K562 (cell line): Measurements from ENCODE around the gene MAN1A1. TPM values are rescaled to one million over a fixed set of nuclear protein-coding genes. Genes with fewer than 3 reads are reported as not detected.

ENCODE experiments used
- ATAC-seq: fragments of 200-7000 bp; cut with Tn5 transposase; 3 replicates; pipeline ENCODE4 v1.9.1; 2020; ENCODE audit warnings: moderate library complexity
- BruUV-seq: library from RNA; stranded (reverse); fragments of 400-500 nt; replicated peaks from 2 replicates; lab custom pipeline; 2021; lab: Mats Ljungman, UMichigan
- CTCF ChIA-PET: fragments of 300-600 bp; formaldehyde crosslinking; extraction: SDS; loops from one replicate; lab custom pipeline; 2021; ENCODE audit warnings: low intra/inter-chr PET ratio; lab: Yijun Ruan, JAX
- POLR2A ChIA-PET: fragments of 300-600, 350-650 bp; sonication (Branson Sonifier 250); formaldehyde crosslinking; extraction: SDS; loops from one replicate; lab custom pipeline; 2021; ENCODE audit warnings: antibody characterized with exemption, inconsistent platforms; lab: Yijun Ruan, JAX
- DNase-seq, 4 experiments: peaks; one replicate each; pipeline versions ENCODE4 v3.0.0 to v3.0.0-alpha.2; 2011 to 2018; ENCODE audit warnings: low spot score in 3 of 4, mixed read lengths in 3 of 4; ENCODE audit errors: extremely low read depth in 1 of 4
- FAIRE-seq: peaks from 2 replicates; lab custom pipeline; 2011; peaks lifted over from hg19 to GRCh38; lab: Jason Lieb, UNC
- H2AFZ ChIP-seq: 2 replicates; pipeline ENCODE4 v1.6.0; 2011; ENCODE audit warnings: low read depth, low read length, control low read depth, inconsistent platforms
- H3K27ac ChIP-seq: fragments of 200-600 bp; 3 replicates; pipeline ENCODE4 v1.8.0; 2011; ENCODE audit warnings: low read depth, mild to moderate bottlenecking, control low read depth, inconsistent platforms, low read length, moderate library complexity, mixed read lengths; ENCODE audit errors: extremely low read depth
- H3K27me3 ChIP-seq, 2 experiments: fragments of 300-600 bp in 1 of 2; 2 replicates in 1 of 2; 3 replicates in 1 of 2; pipeline versions ENCODE4 v1.6.0 to v1.8.0; 2011; ENCODE audit warnings: inconsistent platforms in 2 of 2, low read length in 2 of 2, mild to moderate bottlenecking in 1 of 2, mixed read lengths in 1 of 2, moderate library complexity in 1 of 2; ENCODE audit not compliant: control insufficient read depth in 2 of 2, insufficient read depth in 2 of 2
- H3K36me3 ChIP-seq: fragments of 300-600 bp; 3 replicates; pipeline ENCODE4 v1.8.0; 2011; ENCODE audit warnings: mild to moderate bottlenecking, low read length, inconsistent platforms; ENCODE audit not compliant: control insufficient read depth, insufficient read depth
- H3K4me1 ChIP-seq, 2 experiments: fragments of 200-600 bp in 1 of 2; replicated peaks in 1 of 2; 2 replicates in 1 of 2; 3 replicates in 1 of 2; pipeline versions ENCODE4 v1.5.1 to v1.8.0; 2011; ENCODE audit warnings: inconsistent platforms in 2 of 2, low read length in 2 of 2, mild to moderate bottlenecking in 1 of 2, mixed read lengths in 1 of 2, moderate library complexity in 1 of 2; ENCODE audit not compliant: control insufficient read depth in 2 of 2, insufficient read depth in 2 of 2
- H3K4me2 ChIP-seq: 2 replicates; pipeline ENCODE4 v1.6.1; 2011; ENCODE audit warnings: low read length, control low read depth, inconsistent platforms, mixed read lengths; ENCODE audit not compliant: insufficient read depth
- H3K4me3 ChIP-seq: fragments of 200-600 bp; sonication (generic), shearing (Covaris generic); 2 replicates; pipeline ENCODE4 v1.5.1; 2016; ENCODE audit warnings: control low read depth, inconsistent platforms
- H3K79me2 ChIP-seq: fragments of 200-600 bp; 3 replicates; pipeline ENCODE4 v1.8.0; 2011; ENCODE audit warnings: low read length, inconsistent platforms; ENCODE audit not compliant: control insufficient read depth, insufficient read depth
- H3K9ac ChIP-seq, 2 experiments: 2 replicates each; pipeline versions ENCODE4 v1.6.0 to v1.6.1; 2011; ENCODE audit warnings: low read depth in 2 of 2, low read length in 2 of 2, control low read depth in 1 of 2, inconsistent platforms in 1 of 2, mild to moderate bottlenecking in 1 of 2, mixed read lengths in 1 of 2; ENCODE audit not compliant: insufficient read depth in 1 of 2
- H3K9me1 ChIP-seq: one replicate; pipeline ENCODE4 v1.6.0; 2011; ENCODE audit warnings: inconsistent platforms, mild to moderate bottlenecking, low read length, moderate library complexity; ENCODE audit not compliant: control insufficient read depth, insufficient read depth
- H3K9me3 ChIP-seq: replicated peaks from 2 replicates; pipeline ENCODE4 v1.5.1; 2011; ENCODE audit warnings: low read depth, low read length, inconsistent platforms; ENCODE audit not compliant: control insufficient read depth, insufficient read depth
- H4K20me1 ChIP-seq: replicated peaks from 2 replicates; pipeline ENCODE4 v1.6.1; 2011; ENCODE audit warnings: low read length, inconsistent platforms, mixed read lengths; ENCODE audit not compliant: control insufficient read depth, insufficient read depth
- DACH1 ChIP-seq: fragments of 450-650 bp; IDR thresholded peaks from 2 replicates; pipeline ENCODE4 v1.6.1; 2018; ENCODE audit not compliant: partially characterized antibody
- FOXA3 ChIP-seq, 2 experiments: fragments of 450-650 bp in 1 of 2; sonication (generic) in 1 of 2; formaldehyde crosslinking; IDR thresholded peaks in 1 of 2; conservative IDR thresholded peaks in 1 of 2; 2 replicates each; pipeline versions ENCODE4 v1.4.0 to v1.8.0; 2020 to 2022; ENCODE audit warnings: mild to moderate bottlenecking in 2 of 2, missing genetic modification reagents in 1 of 2
- ILK ChIP-seq: fragments of 450-650 bp; IDR thresholded peaks from 2 replicates; pipeline ENCODE4 v1.6.1; 2016; ENCODE audit warnings: missing genetic modification characterization, low read depth, mild to moderate bottlenecking, missing compliant biosample characterization, moderate library complexity, borderline replicate concordance
- KDM5B ChIP-seq: fragments of 200-600 bp; sonication (generic); IDR thresholded peaks from 2 replicates; pipeline ENCODE4 v1.6.1; 2012; ENCODE audit warnings: low read depth, mild to moderate bottlenecking, moderate library complexity, low read length, control low read depth, inconsistent platforms; ENCODE audit not compliant: insufficient replicate concordance
- MTA2 ChIP-seq: fragments of 450-650 bp; IDR thresholded peaks from 2 replicates; pipeline ENCODE4 v1.6.1; 2016; ENCODE audit warnings: low read depth
- NFE2L1 ChIP-seq: fragments of 450-650 bp; IDR thresholded peaks from 2 replicates; pipeline ENCODE4 v1.6.1; 2016; ENCODE audit warnings: missing genetic modification characterization, low read depth, mild to moderate bottlenecking, missing compliant biosample characterization, moderate library complexity, borderline replicate concordance
- TGIF2 ChIP-seq: sonication (generic); formaldehyde crosslinking; IDR thresholded peaks from 2 replicates; pipeline ENCODE4 v1.8.1; 2022; ENCODE audit warnings: mild to moderate bottlenecking, missing genetic modification reagents, moderate library complexity
- ZNF212 ChIP-seq: fragments of 450-650 bp; formaldehyde crosslinking; IDR thresholded peaks from 2 replicates; pipeline ENCODE4 v1.4.0; 2020; ENCODE audit warnings: mild to moderate bottlenecking
- WGBS: fragments of 100-300 bp; shearing (Covaris generic); methylation state at CpG from one replicate; pipeline ENCODE4 v1.1.6; 2016; ENCODE audit warnings: low coverage, mixed read lengths; ENCODE audit not compliant: insufficient coverage; ENCODE audit errors: missing lambda C conversion rate; 5-methylcytosine and 5-hydroxymethylcytosine counted together
- in situ Hi-C: fragments of 300-500 bp; cut with MboI; formaldehyde crosslinking; loops from 4 replicates; pipeline ENCODE4 v1.15.0; 2018; ENCODE audit warnings: inconsistent platforms, mixed read lengths
- intact Hi-C: fragments of 100-400 bp; cut with micrococcal nuclease; formaldehyde crosslinking; loops from 2 replicates; pipeline ENCODE4 v1.14.2; 2022
- polyA plus RNA-seq, 8 experiments: library from polyadenylated mRNA; depleted of rRNA in 4 of 8; stranded (reverse) in 5 of 8; unstranded in 3 of 8; fragments of >200 nt; fragmentation: Nextera tagmentation in 2 of 8; fragmentation: Illumina TruSeq in 1 of 8; extraction: Ambion mirVana in 2 of 8; extraction: Trizol in 1 of 8; gene quantifications; 2 replicates each; pipeline versions ENCODE4 v1.2.1 to v1.2.3, GENCODE V29; 2011 to 2014; ENCODE audit warnings: inconsistent platforms in 1 of 8, missing spikeins in 1 of 8
- total RNA-seq, 7 experiments: library from RNA; depleted of rRNA in 6 of 7; stranded (reverse); fragments of >200 nt in 6 of 7; fragmentation: Illumina TruSeq in 2 of 7; extraction: Trizol in 2 of 7; gene quantifications; 2 replicates each; pipeline versions ENCODE4 v1.2.1 to v1.2.3, GENCODE V29; 2011 to 2021; ENCODE audit warnings: low replicate concordance in 1 of 7
- TF ChIP-seq, protein P1 (sequence below): fragments of 250-450 bp; sonication (Bioruptor Pico); IDR thresholded peaks from 2 replicates; pipeline ENCODE4 v1.4.0; 2020; ENCODE audit warnings: mild to moderate bottlenecking, moderate library complexity
- TF ChIP-seq, protein P2 (sequence below): sonication (generic); formaldehyde crosslinking; IDR thresholded peaks from 2 replicates; pipeline ENCODE4 v1.8.0; 2023; ENCODE audit warnings: mild to moderate bottlenecking, missing genetic modification reagents
- TF ChIP-seq, protein P3 (sequence below), 3 experiments: IDR thresholded peaks in 2 of 3; conservative IDR thresholded peaks in 1 of 3; 2 replicates each; pipeline ENCODE4 v1.5.1; 2011 to 2012; ENCODE audit warnings: low read length in 3 of 3, mild to moderate bottlenecking in 3 of 3, control low read depth in 2 of 3, improper control_type of control experiment in 1 of 3, inconsistent platforms in 1 of 3, low read depth in 1 of 3, mixed read lengths in 1 of 3, moderate library complexity in 1 of 3; ENCODE audit not compliant: insufficient read depth in 2 of 3
- TF ChIP-seq, protein P4 (sequence below): fragments of 450-650 bp; IDR thresholded peaks from 2 replicates; pipeline ENCODE4 v1.6.1; 2014; ENCODE audit warnings: low read depth, mild to moderate bottlenecking, moderate library complexity, borderline replicate concordance
- TF ChIP-seq, protein P5 (sequence below), 3 experiments: fragments of 200-800 bp in 1 of 3; sonication (Bioruptor generic) in 1 of 3; sonication (generic) in 1 of 3; formaldehyde crosslinking in 1 of 3; IDR thresholded peaks; 2 replicates each; pipeline versions ENCODE4 v1.6.1 to v1.8.0; 2016 to 2022; ENCODE audit warnings: mild to moderate bottlenecking in 2 of 3, missing compliant biosample characterization in 2 of 3, missing genetic modification characterization in 2 of 3, missing genetic modification reagents in 1 of 3

The MAN1A1 gene
- total and polyA plus RNA-seq, 9 of the 15 experiments (the other 6 are each of a cell fraction or from before 2014, with no cell fraction given) = 24.5 to 78.4 (median 59.7) TPM

DNA sequence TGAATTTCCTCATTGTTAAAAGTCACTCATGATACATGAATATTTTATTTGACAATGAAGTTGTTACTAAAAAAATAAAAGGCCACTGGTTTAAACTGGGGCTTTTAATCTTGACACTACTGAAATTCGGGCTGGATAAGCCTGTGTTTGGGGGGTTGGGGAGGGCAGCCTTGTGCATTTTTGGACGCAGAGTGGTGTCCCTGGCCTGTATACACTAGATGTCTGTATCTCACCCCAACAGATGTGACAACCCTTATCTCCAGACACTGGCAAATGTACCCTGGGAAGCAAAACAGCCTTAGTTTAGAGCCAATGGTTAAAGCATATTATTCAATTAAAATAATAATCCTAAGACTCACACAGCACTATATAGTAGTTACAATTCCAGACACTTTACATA lies 24.8 kb downstream of the MAN1A1 start:
- CTCF ChIA-PET = no interaction called here
- H3K79me2 ChIP-seq = peaks cover 99% of the 10 kb centered on the region
- intact Hi-C loops = loop anchor here (1.0 kb wide), 1 partner anchor 10 kb away; no protein-coding TSS in a partner anchor
- TF ChIP-seq ZNF212 (CRISPR knock-in tag) = no peak
- TF ChIP-seq, protein P1, sequence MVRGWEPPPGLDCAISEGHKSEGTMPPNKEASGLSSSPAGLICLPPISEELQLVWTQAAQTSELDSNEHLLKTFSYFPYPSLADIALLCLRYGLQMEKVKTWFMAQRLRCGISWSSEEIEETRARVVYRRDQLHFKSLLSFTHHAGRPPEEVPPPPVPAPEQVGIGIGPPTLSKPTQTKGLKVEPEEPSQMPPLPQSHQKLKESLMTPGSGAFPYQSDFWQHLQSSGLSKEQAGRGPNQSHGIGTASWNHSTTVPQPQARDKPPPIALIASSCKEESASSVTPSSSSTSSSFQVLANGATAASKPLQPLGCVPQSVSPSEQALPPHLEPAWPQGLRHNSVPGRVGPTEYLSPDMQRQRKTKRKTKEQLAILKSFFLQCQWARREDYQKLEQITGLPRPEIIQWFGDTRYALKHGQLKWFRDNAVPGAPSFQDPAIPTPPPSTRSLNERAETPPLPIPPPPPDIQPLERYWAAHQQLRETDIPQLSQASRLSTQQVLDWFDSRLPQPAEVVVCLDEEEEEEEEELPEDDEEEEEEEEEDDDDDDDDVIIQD (CRISPR knock-in tag) = 0 out of 2 replicates have a peak, but pooled peaks have one; percentile 36
- TF ChIP-seq NFE2L1 (tag) = no peak
- no peak for TF ChIP-seq TGIF2 (CRISPR knock-in tag)
- TF ChIP-seq MTA2 = peak; percentile 94
- TF ChIP-seq, protein P2, sequence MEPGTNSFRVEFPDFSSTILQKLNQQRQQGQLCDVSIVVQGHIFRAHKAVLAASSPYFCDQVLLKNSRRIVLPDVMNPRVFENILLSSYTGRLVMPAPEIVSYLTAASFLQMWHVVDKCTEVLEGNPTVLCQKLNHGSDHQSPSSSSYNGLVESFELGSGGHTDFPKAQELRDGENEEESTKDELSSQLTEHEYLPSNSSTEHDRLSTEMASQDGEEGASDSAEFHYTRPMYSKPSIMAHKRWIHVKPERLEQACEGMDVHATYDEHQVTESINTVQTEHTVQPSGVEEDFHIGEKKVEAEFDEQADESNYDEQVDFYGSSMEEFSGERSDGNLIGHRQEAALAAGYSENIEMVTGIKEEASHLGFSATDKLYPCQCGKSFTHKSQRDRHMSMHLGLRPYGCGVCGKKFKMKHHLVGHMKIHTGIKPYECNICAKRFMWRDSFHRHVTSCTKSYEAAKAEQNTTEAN (CRISPR knock-in tag) = no peak
- TF ChIP-seq, protein P3, sequence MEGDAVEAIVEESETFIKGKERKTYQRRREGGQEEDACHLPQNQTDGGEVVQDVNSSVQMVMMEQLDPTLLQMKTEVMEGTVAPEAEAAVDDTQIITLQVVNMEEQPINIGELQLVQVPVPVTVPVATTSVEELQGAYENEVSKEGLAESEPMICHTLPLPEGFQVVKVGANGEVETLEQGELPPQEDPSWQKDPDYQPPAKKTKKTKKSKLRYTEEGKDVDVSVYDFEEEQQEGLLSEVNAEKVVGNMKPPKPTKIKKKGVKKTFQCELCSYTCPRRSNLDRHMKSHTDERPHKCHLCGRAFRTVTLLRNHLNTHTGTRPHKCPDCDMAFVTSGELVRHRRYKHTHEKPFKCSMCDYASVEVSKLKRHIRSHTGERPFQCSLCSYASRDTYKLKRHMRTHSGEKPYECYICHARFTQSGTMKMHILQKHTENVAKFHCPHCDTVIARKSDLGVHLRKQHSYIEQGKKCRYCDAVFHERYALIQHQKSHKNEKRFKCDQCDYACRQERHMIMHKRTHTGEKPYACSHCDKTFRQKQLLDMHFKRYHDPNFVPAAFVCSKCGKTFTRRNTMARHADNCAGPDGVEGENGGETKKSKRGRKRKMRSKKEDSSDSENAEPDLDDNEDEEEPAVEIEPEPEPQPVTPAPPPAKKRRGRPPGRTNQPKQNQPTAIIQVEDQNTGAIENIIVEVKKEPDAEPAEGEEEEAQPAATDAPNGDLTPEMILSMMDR (IDR thresholded peaks at IDR 0.05 in 2 of 3, conservative IDR thresholded peaks at IDR 0.05 in 1 of 3; ENCODE audit: insufficient read depth in 2 of 3, low read depth in 1 of 3, low read length in 3 of 3) = no peak
- TF ChIP-seq, protein P4, sequence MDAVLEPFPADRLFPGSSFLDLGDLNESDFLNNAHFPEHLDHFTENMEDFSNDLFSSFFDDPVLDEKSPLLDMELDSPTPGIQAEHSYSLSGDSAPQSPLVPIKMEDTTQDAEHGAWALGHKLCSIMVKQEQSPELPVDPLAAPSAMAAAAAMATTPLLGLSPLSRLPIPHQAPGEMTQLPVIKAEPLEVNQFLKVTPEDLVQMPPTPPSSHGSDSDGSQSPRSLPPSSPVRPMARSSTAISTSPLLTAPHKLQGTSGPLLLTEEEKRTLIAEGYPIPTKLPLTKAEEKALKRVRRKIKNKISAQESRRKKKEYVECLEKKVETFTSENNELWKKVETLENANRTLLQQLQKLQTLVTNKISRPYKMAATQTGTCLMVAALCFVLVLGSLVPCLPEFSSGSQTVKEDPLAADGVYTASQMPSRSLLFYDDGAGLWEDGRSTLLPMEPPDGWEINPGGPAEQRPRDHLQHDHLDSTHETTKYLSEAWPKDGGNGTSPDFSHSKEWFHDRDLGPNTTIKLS = no peak
- TF ChIP-seq FOXA3 (CRISPR knock-in tag; conservative IDR thresholded peaks at IDR 0.05 in 1 of 2, IDR thresholded peaks at IDR 0.05 in 1 of 2) = peak; percentile 86 to 87
- TF ChIP-seq, protein P5, sequence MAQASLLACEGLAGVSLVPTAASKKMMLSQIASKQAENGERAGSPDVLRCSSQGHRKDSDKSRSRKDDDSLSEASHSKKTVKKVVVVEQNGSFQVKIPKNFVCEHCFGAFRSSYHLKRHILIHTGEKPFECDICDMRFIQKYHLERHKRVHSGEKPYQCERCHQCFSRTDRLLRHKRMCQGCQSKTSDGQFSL (CRISPR knock-in tag; IDR thresholded peaks at IDR 0.05) = no peak
- TF ChIP-seq, protein P5 (tag; IDR thresholded peaks at IDR 0.05) = peak in 1 of 2 experiments; percentile 13; a peak in 1 of 4 replicates
- no peak for TF ChIP-seq KDM5B
- TF ChIP-seq DACH1 = no peak
- no peak for TF ChIP-seq ILK (tag)

More for the DNA sequence above, 24.8 kb downstream of the MAN1A1 start:
- Histone ChIP-seq H3K9ac (peak overlapping the region in 1 of 2 experiments; percentile 6; a peak in 1 of 4 replicates), H3K4me1 (peaks cover 23 to 62% of the 10 kb centered on the region in 2 experiments), H3K9me3 (no peaks in the 10 kb centered on the region), H4K20me1 (peaks cover 18% of the 10 kb centered on the region), H3K4me3 (no peak overlapping the region), H2AFZ (no peak overlapping the region), H3K9me1 (peaks cover 5% of the 10 kb centered on the region), H3K27me3 (no peaks in the 10 kb centered on the region), H3K4me2 (peak overlapping the region; percentile 39; the same call in 1 of the 2 replicates), H3K36me3 (peaks cover 79% of the 10 kb centered on the region), H3K27ac (peak overlapping the region; percentile 17; the same call in 2 of the 3 replicates)
- POLR2A ChIA-PET = interaction anchor here (1.0 to 1.6 kb wide), 2 partner anchors 11 to 13 kb away, joined by 4 to 7 read pairs; no protein-coding TSS in a partner anchor
- FAIRE-seq (peak; percentile 93), DNase-seq (peak; percentile 57 to 90 (median 72)), ATAC-seq (peak; percentile 81)
- 0% methylated on average over 2 of the region's 2 CpGs for WGBS
- no TSS peak for BruUV-seq
- in situ Hi-C loops = no loop called here
